Measurements from ENCODE around the gene ZNF521. TPM values are rescaled to one million over a fixed set of nuclear protein-coding genes. Genes with fewer than 3 reads are reported as not detected.

Gene ZNF521
- total RNA-seq, 1 experiment from 2014 or later, result not detected

- H3K36me3 Mint-ChIP-seq (ENCODE audit: insufficient read depth, unreplicated experiment), result peaks cover 6% of the 10 kb centered on the region
- BruUV-seq (replicated peaks), result no TSS peak
- CTCF ChIA-PET, result interaction anchor here (0.5 to 0.7 kb wide), 2 partner anchors 33 to 143 kb away, joined by 3 read pairs; no protein-coding TSS in a partner anchor
- H3K27ac Mint-ChIP-seq (ENCODE audit: low read depth, unreplicated experiment), result no peak overlapping the region
- H3K9me3 Mint-ChIP-seq (ENCODE audit: unreplicated experiment), result peaks cover 22% of the 10 kb centered on the region
- POLR2A ChIA-PET, result no interaction called here
- H3K4me1 Mint-ChIP-seq (ENCODE audit: insufficient read depth, unreplicated experiment), result no peaks in the 10 kb centered on the region
- intact Hi-C loops (cut with micrococcal nuclease), result no loop called here
- no peaks in the 10 kb centered on the region for H3K27me3 Mint-ChIP-seq (ENCODE audit: insufficient read depth, unreplicated experiment)
- no peak for DNase-seq (ENCODE audit: unreplicated experiment)
- TF ChIP-seq, protein P1, sequence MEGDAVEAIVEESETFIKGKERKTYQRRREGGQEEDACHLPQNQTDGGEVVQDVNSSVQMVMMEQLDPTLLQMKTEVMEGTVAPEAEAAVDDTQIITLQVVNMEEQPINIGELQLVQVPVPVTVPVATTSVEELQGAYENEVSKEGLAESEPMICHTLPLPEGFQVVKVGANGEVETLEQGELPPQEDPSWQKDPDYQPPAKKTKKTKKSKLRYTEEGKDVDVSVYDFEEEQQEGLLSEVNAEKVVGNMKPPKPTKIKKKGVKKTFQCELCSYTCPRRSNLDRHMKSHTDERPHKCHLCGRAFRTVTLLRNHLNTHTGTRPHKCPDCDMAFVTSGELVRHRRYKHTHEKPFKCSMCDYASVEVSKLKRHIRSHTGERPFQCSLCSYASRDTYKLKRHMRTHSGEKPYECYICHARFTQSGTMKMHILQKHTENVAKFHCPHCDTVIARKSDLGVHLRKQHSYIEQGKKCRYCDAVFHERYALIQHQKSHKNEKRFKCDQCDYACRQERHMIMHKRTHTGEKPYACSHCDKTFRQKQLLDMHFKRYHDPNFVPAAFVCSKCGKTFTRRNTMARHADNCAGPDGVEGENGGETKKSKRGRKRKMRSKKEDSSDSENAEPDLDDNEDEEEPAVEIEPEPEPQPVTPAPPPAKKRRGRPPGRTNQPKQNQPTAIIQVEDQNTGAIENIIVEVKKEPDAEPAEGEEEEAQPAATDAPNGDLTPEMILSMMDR (IDR thresholded peaks at IDR 0.05; ENCODE audit: unreplicated experiment), result no peak
- no peak overlapping the region for H3K4me3 Mint-ChIP-seq (ENCODE audit: unreplicated experiment)
These were observed 332.7 kb downstream of the ZNF521 start for GRCh38 chr18:25019086-25019860.

GRCh38 chr18:25016666-25017065 is 335.3 kb downstream of the ZNF521 start:
- Mint-ChIP-seq H3K27me3 (ENCODE audit: insufficient read depth, unreplicated experiment) (no peaks in the 10 kb centered on the region), H3K4me3 (ENCODE audit: unreplicated experiment) (no peak overlapping the region), H3K4me1 (ENCODE audit: insufficient read depth, unreplicated experiment) (no peaks in the 10 kb centered on the region), H3K9me3 (ENCODE audit: unreplicated experiment) (peaks cover 27% of the 10 kb centered on the region), H3K36me3 (ENCODE audit: insufficient read depth, unreplicated experiment) (peaks cover 6% of the 10 kb centered on the region), H3K27ac (ENCODE audit: low read depth, unreplicated experiment) (no peak overlapping the region)
- no TSS peak for BruUV-seq (replicated peaks)
- DNase-seq (ENCODE audit: unreplicated experiment), result no peak
- intact Hi-C loops (cut with micrococcal nuclease), result no loop called here
- ChIA-PET POLR2A (no interaction called here), CTCF (no interaction called here)
- TF ChIP-seq, protein P1 (IDR thresholded peaks at IDR 0.05; ENCODE audit: unreplicated experiment), result no peak

- TF ChIP-seq, protein P1 (IDR thresholded peaks at IDR 0.05; ENCODE audit: unreplicated experiment), result no peak
- BruUV-seq (replicated peaks), result no TSS peak
- DNase-seq (ENCODE audit: unreplicated experiment), result no peak
- ChIA-PET CTCF (interaction anchor here (0.7 kb wide), 1 partner anchor 165 kb away, joined by 3 read pairs; no protein-coding TSS in a partner anchor), POLR2A (no interaction called here)
- Mint-ChIP-seq H3K9me3 (ENCODE audit: unreplicated experiment) (peaks cover 27% of the 10 kb centered on the region), H3K4me1 (ENCODE audit: insufficient read depth, unreplicated experiment) (no peaks in the 10 kb centered on the region), H3K36me3 (ENCODE audit: insufficient read depth, unreplicated experiment) (peaks cover 6% of the 10 kb centered on the region), H3K27ac (ENCODE audit: low read depth, unreplicated experiment) (no peak overlapping the region), H3K27me3 (ENCODE audit: insufficient read depth, unreplicated experiment) (no peaks in the 10 kb centered on the region), H3K4me3 (ENCODE audit: unreplicated experiment) (no peak overlapping the region)
- intact Hi-C loops (cut with micrococcal nuclease), result no loop called here
These were observed 335.8 kb downstream of the ZNF521 start for GRCh38 chr18:25016181-25016580.

All from MCF 10A (cell line).